Ascending aorta (tissue), 2 donors: ENCODE results near the gene MORN5. TPM values are rescaled to one million over a fixed set of nuclear protein-coding genes. Genes with fewer than 3 reads are reported as not detected.

Source experiments
- DNase-seq, 2 donors: peaks; one replicate each; pipeline ENCODE4 v3.0.0-alpha.2; 2019; ENCODE audit warnings: low spot score in 2 of 2
- H3K27ac ChIP-seq, 2 donors: fragments of 200-600 bp; sonication (generic); one replicate each; pipeline ENCODE4 v1.5.1; 2016 to 2017; ENCODE audit warnings: mild to moderate bottlenecking in 1 of 2
- H3K27me3 ChIP-seq: fragments of 200-600 bp; sonication (generic); one replicate; pipeline ENCODE4 v1.5.1; 2017
- H3K36me3 ChIP-seq, 2 donors: fragments of 200-600 bp; sonication (generic); one replicate each; pipeline ENCODE4 v1.5.1; 2016
- H3K4me1 ChIP-seq, 2 donors: fragments of 200-600 bp; sonication (generic); one replicate each; pipeline ENCODE4 v1.5.1; 2016 to 2017; ENCODE audit warnings: mild to moderate bottlenecking in 1 of 2
- H3K4me3 ChIP-seq, 2 donors: fragments of 200-600 bp; sonication (generic); one replicate each; pipeline ENCODE4 v1.5.1; 2016 to 2017; ENCODE audit warnings: mild to moderate bottlenecking in 1 of 2
- H3K9me3 ChIP-seq, 2 donors: fragments of 200-600 bp; sonication (generic); one replicate each; pipeline ENCODE4 v1.5.1; 2016
- CTCF ChIP-seq, 3 experiments: fragments of 200-600 bp in 2 of 3; fragments of 450-650 bp in 1 of 3; sonication (generic) in 2 of 3; IDR thresholded peaks; one replicate each; pipeline ENCODE4 v1.5.1; 2016 to 2019; ENCODE audit warnings: antibody characterized with exemption in 3 of 3, mild to moderate bottlenecking in 1 of 3, moderate library complexity in 1 of 3
- intact Hi-C: fragments of 100-400 bp; cut with DNase I; formaldehyde crosslinking; loops from one replicate; pipeline ENCODE4 v1.15.1; 2023
- total RNA-seq: library from RNA; depleted of rRNA; stranded (reverse); fragments of >200 nt; gene quantifications from one replicate; pipeline ENCODE4 v1.1.0, GENCODE V29; 2016

MORN5 gene
- total RNA-seq, 1 donor from 2014 or later: not detected

GRCh38 chr9:122119166-122119521 lies 40.6 kb upstream of the MORN5 start:
- Histone ChIP-seq H3K36me3 (no peaks in the 10 kb centered on the region), H3K9me3 (no peaks in the 10 kb centered on the region), H3K4me1 (no peaks in the 10 kb centered on the region), H3K27ac (no peak overlapping the region), H3K27me3 (no peaks in the 10 kb centered on the region), H3K4me3 (no peak overlapping the region)
- no peak for TF ChIP-seq CTCF (IDR thresholded peaks at IDR 0.05)
- no peak for DNase-seq
- intact Hi-C loops: no loop called here

GRCh38 chr9:122119721-122120120 lies 40.0 kb upstream of the MORN5 start:
- intact Hi-C loops: loop anchor here (10.0 kb wide), 2 partner anchors 335 to 695 kb away; no protein-coding TSS in a partner anchor
- H3K27me3 ChIP-seq: no peaks in the 10 kb centered on the region
- no peaks in the 10 kb centered on the region for H3K36me3 ChIP-seq
- no peak overlapping the region for H3K27ac ChIP-seq
- TF ChIP-seq CTCF (IDR thresholded peaks at IDR 0.05): no peak
- no peak overlapping the region for H3K4me3 ChIP-seq
- H3K9me3 ChIP-seq: no peaks in the 10 kb centered on the region
- DNase-seq: no peak
- H3K4me1 ChIP-seq: no peaks in the 10 kb centered on the region

GRCh38 chr9:122120316-122121071 lies 39.2 kb upstream of the MORN5 start:
- no peak for TF ChIP-seq CTCF (IDR thresholded peaks at IDR 0.05)
- H3K4me1 ChIP-seq: no peaks in the 10 kb centered on the region
- no peak overlapping the region for H3K4me3 ChIP-seq
- no peaks in the 10 kb centered on the region for H3K36me3 ChIP-seq
- no peaks in the 10 kb centered on the region for H3K27me3 ChIP-seq
- no peak for DNase-seq
- intact Hi-C loops: loop anchor here (10.0 kb wide), 2 partner anchors 334 to 694 kb away; no protein-coding TSS in a partner anchor
- H3K27ac ChIP-seq: no peak overlapping the region
- H3K9me3 ChIP-seq: no peaks in the 10 kb centered on the region

GRCh38 chr9:122121391-122121790 lies 38.3 kb upstream of the MORN5 start:
- H3K4me3 ChIP-seq: no peak overlapping the region
- no peaks in the 10 kb centered on the region for H3K9me3 ChIP-seq
- intact Hi-C loops: loop anchor here (10.0 kb wide), 2 partner anchors 333 to 693 kb away; no protein-coding TSS in a partner anchor
- no peak overlapping the region for H3K27ac ChIP-seq
- H3K4me1 ChIP-seq: peaks cover under 1 to 6% of the 10 kb centered on the region in 2 donors
- no peaks in the 10 kb centered on the region for H3K27me3 ChIP-seq
- no peak for DNase-seq
- TF ChIP-seq CTCF (IDR thresholded peaks at IDR 0.05): no peak
- no peaks in the 10 kb centered on the region for H3K36me3 ChIP-seq

GRCh38 chr9:122121931-122122330 lies 37.8 kb upstream of the MORN5 start:
- no peaks in the 10 kb centered on the region for H3K27me3 ChIP-seq
- no peaks in the 10 kb centered on the region for H3K9me3 ChIP-seq
- no peak for TF ChIP-seq CTCF (IDR thresholded peaks at IDR 0.05)
- no peak overlapping the region for H3K4me3 ChIP-seq
- DNase-seq: no peak
- intact Hi-C loops: loop anchor here (10.0 kb wide), 2 partner anchors 333 to 693 kb away; no protein-coding TSS in a partner anchor
- no peaks in the 10 kb centered on the region for H3K36me3 ChIP-seq
- H3K4me1 ChIP-seq: peaks cover 6 to 10% of the 10 kb centered on the region in 2 donors
- H3K27ac ChIP-seq: no peak overlapping the region
